ENCODE measurements around the gene RGL2.
"Not testable (repeated sequence)": the region's sequence is repeated elsewhere in the genome, so short reads cannot be mapped to it uniquely, and the experiment has no call there.

Gene RGL2

DNA sequence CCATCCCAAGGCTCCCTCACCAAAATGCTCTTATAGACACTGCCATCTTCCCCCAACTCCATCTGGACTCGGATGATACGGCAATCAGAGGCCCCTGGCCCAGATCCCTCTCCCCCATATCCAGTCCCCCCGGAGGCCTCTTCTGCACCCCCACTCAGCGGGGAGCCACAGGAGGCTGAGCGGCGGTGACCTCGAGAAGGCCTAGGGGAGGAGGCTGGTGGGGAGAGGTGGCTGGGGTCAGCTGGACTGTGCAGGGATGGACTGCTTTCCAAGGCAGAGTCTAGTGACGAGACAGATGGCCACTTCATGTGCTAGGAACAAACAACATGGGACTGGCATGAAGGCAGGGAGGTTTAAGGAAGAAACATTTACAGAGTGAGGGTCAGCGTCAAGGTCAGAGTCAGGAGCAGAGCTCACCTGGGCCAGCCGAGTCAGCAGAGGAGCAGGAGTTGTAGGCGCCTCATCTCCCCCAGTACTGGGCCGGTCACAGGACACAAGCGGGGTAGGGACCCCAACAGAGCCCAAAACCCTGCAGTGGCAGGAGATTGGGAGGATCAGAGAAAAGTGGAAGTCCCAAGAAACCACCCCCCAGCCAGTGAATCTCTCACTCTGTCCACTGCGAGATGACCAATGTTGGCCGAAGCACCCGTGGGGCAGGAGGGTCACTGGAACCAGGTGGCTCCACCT is 5.6 kb downstream of the RGL2 start:
- DNase-seq = no peak

DNA sequence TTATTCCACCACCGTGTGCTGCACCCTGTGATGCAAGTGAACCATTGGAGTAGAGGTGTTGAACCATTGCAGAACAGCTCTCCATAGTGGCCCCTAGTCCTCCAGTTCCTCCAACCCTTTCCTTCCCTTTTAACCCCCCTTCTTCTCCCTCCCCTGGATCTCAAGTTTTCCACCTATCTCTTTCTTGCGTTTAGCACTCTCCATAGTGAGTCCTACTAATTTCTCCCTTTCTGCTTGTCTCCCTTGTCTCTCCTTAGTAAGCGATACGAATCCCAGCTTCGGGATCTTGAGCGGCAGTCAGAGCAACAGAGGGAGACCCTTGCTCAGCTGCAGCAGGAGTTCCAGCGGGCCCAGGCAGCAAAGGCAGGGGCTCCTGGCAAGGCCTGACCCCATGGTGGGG is 8.3 kb downstream of the RGL2 start:
- DNase-seq = no peak

DNA sequence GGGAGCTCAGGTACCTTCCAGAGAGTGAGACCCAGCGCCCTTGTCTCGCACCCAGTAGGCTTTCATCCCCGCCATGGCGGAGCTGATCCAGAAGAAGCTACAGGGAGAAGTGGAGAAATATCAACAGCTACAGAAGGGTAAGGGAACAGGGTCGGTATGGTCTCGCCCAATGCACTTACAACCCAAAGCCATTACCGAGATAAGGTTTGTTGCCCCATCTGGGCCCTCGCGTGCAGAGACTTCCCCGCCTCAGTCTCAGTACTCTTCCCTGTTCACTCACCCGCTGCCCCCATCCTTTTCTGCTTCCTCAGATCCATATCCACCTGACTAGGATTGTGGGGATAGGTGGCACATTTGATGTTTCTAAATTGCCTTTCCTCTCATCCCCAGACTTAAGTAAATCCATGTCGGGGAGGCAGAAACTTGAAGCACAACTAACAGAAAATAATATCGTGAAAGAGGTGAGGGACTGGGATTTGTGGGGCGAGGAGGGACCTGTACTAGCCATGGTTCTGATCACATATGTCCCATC is 8.9 kb downstream of the RGL2 start:
- DNase-seq = no peak

DNA sequence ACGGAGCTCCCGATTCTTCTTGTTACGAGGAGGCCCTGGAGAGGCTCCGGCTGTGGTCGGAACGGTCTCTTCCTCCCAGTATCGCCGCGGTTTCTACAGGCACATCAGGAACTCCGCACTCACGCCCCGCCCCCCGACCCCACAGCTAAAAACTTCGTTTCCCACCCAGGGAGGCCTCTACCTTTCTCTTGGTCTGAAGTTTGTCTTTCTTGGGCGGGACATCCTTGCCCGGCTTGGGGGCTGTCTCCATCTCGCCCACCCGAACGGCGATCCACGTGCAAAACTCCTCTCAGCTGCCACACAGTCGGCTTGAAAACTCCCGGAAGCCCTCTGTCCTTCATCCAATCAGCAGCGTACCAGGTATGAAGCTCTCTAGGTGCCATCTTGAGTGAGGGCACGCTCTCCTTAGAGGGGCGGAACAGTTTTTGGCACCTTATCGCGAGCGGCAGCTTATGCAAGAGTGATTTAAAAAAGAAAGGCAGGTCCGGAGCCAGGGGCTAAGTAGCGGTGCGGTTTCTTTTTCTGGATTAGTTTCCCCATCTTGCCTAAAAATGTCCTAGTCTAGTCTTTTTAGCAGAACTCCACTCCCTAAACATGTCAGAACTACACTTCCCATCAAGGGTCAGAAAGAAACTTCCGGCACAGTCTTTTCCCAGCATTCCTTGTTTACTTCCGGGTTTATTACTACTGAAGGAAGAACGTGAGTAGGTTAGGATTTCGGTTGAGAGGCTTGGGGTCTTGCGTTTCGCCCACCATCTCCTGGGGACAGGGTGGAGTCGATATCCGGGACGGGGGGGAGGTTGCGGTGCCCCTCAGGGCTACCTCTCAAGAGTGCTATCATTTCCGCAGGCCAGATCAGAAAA is 9.6 kb downstream of the RGL2 start, which contains the start of the genes PFDN6 and WDR46:
PFDN6 (plus strand) TSS at position 681 of the 863 bp plus-strand sequence. CDS start 256 bp downstream, outside the sequence.
WDR46 (minus strand) TSS at position 319 of the 863 bp plus-strand sequence; CDS start at position 250, 69 bp downstream.
- peak; percentile 89 for DNase-seq

DNA sequence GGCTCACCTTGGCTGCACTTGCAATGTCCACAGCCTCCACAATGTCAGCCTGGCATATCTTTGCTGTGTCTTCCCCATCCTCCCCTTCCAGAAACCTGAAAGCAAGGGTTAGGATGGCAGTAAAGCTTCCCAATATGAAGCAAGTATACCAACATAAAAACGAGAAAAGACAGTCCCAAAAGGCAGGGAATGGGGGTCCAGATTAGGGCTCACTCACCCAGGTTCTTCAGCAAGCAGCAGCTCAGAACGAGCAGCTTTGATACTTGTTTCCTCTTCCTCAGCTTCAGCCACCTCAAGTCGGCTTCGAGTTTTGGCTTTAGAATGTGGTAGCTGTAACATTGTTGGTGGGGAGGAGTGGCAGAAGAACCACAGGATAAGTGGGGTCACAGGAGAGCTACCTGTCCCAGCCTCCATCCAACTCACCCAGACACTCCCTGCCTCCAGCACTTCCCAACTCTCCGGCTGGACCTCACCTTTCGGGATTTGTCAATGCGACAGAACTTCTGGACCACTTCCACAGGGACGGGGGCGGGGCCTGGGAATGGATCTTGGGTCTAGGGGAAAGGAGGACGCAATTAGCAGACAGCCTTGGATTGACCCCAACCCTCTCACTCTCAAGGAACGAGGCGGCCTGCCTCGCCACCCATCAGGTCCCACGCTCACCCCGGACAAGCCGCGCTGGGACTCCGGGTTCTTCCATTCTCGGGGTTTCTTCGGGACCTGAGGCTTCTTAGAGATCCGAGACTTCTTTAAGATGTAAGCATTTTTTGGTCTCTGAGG is 10.4 kb downstream of the RGL2 start:
- DNase-seq = no peak

DNA sequence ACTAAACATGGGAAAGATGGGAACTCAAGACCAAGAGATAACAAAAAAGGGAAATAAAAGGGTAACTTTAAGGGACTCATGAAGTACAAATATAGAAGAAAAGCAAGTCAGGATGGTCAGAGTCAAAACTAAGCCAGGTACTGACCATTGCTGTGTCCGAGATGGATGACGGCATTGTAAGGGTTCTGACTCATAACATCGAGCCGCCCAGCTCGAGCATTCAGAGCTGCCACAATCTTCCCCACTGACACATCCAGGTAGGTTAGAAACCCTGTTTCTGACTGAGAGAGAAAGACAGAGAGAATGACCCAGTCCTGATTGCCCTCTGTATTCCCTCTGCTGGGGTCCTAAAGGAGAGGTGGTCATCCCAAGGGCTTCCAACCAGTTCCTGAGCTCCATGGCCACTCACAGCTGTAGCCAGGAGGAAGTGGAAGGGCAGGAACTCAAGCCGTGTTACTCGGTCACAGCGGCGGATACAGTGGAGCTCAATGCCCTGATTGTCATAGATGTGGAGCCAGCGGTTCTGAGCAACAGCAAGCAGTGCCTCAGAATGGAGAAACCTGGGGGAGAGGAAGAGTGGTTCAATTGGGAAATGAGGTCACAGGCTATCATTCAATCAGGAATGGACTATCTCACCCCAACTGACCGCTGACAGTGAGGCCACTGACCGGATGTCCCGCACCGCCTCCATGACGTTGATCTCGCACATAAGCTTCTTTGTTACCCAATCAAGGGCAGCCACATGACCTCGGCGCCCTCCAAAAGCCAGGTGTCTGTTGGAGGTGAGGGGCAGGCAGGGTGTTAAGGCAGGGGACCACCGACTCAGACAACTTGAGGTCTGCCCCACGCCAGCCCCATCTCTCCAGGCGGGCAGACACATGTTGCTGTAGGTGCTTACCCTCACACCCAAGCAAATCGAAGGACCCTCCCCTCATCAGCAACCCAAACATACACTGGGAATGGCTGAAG is 11.5 kb downstream of the RGL2 start:
- no peak for DNase-seq

DNA sequence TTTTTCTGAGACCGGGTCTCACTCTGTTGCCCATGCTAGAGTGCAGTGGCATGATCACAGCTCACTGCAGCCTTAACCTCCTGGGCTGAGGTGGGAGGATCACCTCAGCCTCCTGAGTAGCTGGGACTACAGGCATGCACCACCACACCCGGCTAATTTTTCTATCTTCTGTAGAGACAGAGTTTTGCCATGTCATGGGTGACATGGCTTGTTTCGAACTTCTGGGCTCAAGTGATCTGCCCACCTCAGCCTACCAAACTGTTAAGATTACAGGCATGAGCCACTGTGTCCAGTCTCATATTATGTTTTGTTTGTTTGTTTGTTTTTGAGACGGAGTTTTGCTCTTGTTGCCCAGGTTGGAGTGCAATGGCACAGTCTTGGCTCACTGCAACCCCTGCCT is 13.5 kb downstream of the RGL2 start:
- DNase-seq = not testable (repeated sequence)

DNA sequence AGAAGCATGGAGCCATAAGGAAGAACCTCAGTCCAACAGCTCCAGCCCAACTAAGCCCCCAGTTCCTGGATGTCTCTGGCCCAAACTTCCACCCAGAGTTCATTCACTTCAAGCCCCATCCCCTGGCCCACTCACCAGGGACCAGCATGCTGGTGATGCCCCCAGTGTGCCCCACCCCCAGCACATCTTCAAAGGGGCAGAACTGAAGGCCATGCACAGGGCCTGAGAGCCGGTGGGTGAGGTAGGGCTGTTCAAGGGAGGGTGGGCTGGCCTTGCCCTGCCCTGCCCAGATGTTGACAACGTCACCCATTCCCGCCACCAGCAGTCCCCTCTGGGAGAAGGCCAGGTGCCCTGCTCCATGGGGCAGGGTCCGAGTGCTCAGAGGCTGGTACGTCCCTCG is 18.2 kb downstream of the RGL2 start:
- DNase-seq = no peak

DNA sequence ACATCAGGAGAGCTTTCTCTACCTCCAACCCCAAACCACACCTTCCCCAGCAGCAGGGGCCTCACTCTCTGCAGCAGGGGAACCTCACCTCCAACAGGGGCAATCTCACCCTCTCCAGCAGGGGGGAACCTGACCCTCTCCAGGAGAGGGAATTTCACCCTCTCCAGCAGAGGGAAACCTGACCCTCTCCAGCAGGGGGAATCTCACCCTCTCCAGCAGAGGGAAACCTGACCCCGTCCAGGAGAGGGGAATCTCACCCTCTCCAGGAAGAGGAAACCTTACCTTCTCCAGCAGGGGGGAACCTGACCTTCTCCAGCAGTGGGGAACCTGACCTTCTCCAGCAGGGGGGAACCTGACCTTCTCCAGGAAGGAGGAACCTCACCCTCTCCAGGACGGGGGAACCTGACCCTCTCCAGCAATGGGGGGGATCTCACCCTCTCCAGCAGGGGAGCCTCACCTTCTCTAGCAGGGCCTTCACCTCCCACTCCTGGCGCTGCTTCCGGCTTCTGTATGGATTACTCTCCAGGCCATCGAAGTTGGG is 18.7 kb downstream of the RGL2 start:
- peak; percentile 45 for DNase-seq

DNA sequence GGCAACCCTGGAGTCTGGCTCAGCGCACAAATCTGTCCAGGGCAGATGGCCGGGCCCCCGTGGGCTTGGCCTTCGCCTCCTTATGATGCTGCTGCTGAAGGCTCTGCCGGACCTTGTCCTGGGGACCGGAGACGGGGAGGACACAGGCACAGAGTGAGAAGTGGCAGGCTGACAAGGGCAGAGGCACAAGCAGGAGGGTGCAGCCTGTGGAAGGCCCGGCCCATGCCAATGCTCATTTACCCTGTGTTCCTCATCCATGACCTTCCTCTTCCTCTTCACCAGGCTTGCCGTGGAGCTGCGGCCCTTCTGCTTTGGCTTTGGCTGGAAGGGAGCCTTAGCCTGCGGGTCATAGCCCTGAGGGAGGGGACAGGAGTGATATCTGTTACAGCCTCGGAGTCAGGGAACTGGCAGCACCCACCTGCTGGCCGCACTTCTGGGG is 19.5 kb downstream of the RGL2 start:
- no peak for DNase-seq

DNA sequence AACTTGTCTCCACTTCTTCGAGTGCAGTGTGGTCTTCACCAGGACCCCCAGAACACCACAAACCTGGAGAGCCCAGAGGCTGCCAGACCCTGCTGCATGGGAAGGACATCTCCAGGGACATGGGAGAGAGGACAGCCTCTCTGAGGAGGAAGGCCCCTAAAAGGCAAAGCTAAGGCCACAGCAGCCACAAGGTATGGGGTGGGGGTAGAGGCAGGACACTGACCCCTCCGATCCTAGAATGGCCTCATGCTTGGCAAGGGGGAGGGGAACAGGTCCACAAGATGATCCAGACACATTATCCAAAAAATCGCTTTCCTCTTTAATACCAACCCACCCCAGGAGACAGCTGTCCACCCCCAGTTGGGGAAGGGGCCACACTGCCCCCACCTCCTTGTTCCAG is 19.9 kb downstream of the RGL2 start:
- no peak for DNase-seq

DNA sequence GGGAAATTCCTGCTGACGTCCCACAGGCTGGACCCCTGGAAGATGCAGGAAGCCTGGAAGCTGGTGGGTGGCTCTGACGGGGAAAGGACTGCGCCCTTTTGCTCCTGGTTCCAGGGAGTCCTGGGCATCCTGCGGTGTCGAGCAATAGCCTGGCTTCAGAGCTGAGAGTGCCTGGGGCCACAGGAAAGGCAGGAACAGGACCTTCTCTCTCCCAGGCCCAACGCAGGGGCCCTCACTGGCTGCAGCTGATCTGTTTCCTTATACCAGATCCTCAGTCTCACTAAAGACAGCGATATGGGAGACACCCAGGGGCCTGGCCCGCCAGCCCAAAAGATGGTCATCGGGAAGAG is 20.4 kb downstream of the RGL2 start:
- no peak for DNase-seq

DNA sequence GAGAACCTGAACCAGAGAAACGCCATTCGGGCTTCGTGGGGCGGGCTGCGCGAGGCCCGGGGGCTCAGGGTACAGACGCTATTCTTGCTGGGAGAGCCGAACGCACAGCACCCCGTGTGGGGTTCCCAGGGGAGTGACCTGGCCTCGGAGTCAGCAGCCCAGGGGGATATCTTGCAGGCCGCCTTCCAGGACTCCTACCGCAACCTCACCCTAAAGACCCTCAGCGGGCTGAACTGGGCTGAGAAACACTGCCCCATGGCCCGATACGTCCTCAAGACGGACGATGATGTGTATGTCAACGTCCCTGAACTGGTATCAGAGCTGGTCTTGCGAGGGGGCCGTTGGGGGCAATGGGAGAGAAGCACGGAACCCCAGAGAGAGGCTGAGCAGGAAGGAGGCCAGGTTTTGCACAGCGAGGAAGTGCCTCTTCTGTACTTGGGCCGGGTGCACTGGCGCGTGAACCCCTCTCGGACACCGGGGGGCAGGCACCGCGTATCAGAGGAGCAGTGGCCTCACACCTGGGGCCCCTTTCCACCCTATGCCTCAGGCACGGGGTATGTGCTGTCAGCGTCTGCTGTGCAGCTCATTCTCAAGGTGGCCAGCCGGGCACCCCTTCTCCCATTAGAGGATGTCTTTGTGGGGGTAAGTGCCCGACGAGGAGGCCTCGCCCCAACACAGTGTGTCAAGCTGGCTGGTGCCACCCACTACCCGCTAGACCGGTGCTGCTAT is 20.9 kb downstream of the RGL2 start:
- no peak for DNase-seq

DNA sequence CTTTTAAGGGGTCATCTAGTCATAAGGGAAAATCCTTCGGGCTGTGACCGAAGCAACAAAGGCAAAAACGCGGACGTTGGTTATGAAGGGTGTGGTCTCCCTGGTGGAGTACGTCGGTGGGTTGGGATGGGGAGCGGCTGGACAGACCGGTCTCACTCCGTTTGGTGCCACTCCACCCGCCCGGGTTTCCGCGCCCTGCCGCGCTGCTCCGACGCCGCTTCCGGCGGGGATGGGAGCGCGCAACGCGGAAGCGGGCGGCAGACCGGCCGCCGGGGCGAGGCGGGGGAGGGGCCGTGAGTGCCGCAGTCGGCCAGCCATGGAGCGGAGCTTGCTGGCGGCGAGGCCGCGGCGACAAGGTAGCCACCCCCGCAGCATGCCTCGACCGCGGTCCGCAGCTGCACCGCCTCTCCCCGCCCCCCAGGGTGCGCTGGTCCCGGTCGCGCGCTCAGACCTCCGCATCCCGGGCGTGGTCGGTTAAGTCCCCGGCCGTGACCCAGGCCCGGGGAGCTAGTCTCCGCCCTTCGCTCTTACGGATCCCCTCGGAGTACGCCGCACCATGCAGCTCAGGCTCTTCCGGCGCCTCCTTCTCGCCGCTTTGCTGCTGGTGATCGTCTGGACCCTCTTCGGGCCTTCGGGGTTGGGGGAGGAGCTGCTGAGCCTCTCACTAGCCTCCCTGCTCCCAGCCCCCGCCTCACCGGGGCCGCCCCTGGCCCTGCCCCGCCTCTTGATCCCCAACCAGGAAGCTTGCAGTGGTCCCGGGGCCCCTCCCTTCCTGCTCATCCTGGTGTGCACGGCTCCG is 21.7 kb downstream of the RGL2 start, which contains the start of gene B3GALT4:
B3GALT4 (plus strand) TSS at position 260 of the 799 bp plus-strand sequence; CDS start at position 557, 297 bp downstream.
- peak; percentile 79 for DNase-seq

DNA sequence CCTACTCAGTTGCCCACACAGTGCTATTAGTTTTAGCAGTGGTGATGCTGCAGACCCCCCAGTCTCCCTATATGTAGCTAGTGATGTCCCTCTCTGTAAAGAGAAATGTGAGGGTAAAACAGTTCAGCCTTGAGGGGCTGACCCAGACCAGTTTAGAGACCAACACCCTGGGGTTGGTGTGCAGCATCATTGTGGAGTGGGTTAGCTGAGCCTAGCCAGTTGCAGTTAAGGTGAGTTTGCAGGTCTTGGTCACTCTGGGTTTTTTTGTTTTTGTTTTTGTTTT is 22.2 kb downstream of the RGL2 start:
- DNase-seq = no peak

DNA sequence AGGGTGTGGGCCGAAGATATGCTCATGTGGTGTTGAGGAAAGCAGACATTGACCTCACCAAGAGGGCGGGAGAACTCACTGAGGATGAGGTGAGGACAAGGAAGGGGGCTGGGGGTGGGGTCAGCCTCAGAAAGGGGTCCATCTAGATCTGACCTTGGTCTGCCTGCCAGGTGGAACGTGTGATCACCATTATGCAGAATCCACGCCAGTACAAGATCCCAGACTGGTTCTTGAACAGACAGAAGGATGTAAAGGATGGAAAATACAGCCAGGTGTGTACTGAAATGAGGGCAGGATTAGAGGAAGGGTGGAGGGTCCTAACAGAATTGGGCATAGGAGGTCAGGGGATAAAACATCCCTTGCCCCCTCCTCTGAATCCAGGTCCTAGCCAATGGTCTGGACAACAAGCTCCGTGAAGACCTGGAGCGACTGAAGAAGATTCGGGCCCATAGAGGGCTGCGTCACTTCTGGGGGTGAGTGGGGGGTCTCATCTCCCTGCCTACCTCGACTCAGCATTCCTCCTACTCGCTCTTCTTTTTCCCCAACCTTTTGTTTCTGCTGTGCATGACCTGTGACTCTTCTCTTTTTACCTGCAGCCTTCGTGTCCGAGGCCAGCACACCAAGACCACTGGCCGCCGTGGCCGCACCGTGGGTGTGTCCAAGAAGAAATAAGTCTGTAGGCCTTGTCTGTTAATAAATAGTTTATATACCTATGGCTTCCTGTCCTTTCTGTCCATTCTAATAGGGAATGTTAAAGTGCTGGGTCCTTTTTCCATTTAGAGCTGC is 22.8 kb downstream of the RGL2 start:
- not testable (repeated sequence) for DNase-seq

DNA sequence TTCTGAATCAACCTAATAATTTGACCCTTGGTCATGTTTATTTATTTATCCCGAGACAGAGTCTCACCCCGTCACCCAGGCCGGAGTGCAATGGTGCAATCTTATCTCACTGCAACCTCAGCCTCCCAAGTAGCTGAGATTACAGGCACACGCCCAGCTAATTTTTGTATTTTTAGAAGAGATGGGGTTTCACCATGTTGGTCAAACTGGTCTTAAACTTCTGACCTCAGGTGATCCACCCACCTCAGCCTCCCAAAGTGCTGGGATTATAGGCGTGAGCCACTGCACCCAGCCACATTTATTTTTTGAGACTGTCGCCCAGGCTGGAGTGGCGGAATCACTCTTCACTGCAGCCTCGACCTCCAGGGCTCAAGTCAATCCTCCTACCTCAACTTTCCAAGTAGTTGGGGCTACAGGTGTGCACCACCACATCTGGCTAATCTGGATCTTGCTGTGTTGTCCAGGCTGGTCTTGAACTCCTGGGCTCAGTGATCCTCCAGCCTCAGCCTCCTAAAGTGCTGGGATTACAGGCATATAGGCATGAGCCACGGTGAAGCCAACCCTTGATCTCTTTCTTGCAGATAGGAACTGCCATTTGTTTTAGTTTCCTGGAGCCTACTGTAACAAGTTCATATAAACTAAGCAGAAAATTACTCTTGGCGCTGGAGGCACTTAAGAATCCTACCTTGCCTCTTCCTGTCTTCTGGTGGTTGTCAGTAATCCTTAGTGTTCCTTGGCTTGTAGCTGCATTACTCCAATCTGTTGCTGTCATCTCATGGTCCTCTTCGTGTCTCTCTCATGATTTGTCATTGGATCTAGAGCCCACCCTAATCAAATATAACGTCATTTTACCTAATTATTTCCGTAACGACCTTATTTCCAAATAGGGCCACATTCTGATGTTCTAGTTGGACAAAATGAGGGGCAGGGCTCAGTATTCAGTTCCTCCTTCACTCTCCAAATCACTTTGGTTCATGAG is 24.5 kb downstream of the RGL2 start:
- DNase-seq = no peak
